GF-D8 (cell line): ENCODE measurements around the gene ANK3.

Experiments used
- DNase-seq: peaks from one replicate; lab custom pipeline; 2025; lab: John Stamatoyannopoulos, UW

ANK3 gene

DNA sequence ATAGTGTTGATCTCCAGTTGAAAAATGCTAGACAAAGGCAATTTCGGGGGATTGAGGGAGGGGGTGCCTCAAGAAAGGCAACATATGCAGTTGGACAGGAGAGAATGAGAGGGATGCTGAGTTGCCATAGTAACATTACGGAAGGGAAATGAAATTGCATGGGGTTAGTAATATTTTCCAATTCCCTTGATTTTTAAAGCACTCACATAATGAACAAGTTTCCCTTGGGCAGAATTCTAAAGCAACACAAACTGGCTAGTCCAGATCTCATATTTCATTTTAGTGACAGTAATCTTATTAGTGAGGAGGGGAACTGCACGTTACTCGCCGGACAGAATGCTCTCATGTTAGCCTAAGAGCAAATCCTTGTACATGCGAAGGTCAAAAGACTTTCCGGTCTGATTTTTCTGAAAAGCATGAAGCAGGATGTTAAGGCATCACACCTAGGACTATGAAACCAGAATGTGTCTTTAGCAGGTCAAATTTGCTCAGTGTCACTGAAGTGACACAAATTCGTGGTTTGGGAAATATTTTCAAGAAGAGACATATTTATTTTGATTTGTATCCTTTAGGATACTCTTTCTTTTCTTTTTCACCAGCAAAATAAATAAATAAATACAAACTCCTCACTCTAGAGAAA is 165.5 kb downstream of the ANK3 start:
- no peak for DNase-seq

GRCh38 chr10:60222047-60222446 is 167.6 kb downstream of the ANK3 start:
- no peak for DNase-seq

- no peak for DNase-seq
Observed at GRCh38 chr10:60212195-60212594, 177.5 kb downstream of the ANK3 start.

- DNase-seq = no peak
Observed at GRCh38 chr10:60209874-60210570, 179.7 kb downstream of the ANK3 start.

- DNase-seq = no peak
Observed at GRCh38 chr10:60208676-60209269, 180.9 kb downstream of the ANK3 start.

GRCh38 chr10:60207894-60208293 is 181.8 kb downstream of the ANK3 start:
- DNase-seq = no peak

- no peak for DNase-seq
Observed at GRCh38 chr10:60206735-60207134, 182.9 kb downstream of the ANK3 start.

- no peak for DNase-seq
Observed at GRCh38 chr10:60205741-60206140, 183.9 kb downstream of the ANK3 start.

DNA sequence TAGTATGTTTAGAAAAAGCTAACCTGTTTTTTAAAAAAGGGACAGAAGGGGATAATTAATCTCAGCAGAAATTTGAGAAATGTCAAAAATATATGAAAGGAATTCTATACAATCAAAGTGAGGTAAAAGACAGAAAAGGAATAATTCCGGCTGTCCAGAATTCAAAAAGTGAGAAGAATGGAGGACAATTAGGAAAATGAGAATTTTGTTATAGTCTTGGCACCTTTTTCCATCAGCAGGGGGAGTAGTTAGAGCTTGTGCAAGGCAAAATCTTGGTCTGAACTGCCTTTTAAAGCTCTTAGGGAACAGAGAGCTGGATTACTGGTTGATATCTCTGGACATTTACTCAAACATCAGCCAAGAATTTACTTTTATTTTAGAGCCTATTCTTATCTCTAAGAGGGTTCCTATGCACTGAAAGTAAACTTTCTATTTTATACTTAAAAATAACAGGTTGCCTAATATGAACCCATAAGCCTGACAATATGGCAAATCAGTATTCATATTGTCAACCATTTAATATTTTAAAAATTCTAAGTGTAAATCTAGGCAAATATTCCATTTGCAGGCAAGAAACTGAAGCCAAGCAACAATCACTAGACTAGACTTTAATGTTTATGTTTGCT is 185.6 kb downstream of the ANK3 start:
- DNase-seq = no peak

GRCh38 chr10:60200682-60201053 is 189.0 kb downstream of the ANK3 start:
- no peak for DNase-seq

- no peak for DNase-seq
Observed at GRCh38 chr10:60200012-60200681, 189.5 kb downstream of the ANK3 start.

DNA sequence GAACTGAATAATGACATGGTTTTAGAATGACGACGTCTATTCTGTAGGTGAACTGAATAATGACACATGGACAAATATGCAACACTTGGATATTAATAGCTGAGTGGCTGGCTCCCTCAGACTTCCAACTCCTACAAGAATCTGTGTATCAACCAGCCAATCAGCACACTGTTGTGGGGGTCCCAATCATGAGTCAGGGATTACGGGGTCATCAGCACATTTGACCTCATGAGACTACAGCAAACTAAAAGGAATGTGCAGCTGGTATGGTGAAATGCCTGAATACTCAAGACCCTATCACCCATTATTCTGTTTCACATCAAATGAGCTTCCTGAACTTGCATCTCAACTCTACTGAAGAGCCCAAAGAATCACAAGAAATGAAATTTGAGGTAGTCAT is 192.5 kb downstream of the ANK3 start:
- DNase-seq = no peak

GRCh38 chr10:60194421-60194820 is 195.3 kb downstream of the ANK3 start:
- no peak for DNase-seq

- DNase-seq = no peak
Observed at GRCh38 chr10:60192946-60193345, 196.7 kb downstream of the ANK3 start.

- no peak for DNase-seq
Observed at GRCh38 chr10:60189861-60190475, 199.7 kb downstream of the ANK3 start.

DNA sequence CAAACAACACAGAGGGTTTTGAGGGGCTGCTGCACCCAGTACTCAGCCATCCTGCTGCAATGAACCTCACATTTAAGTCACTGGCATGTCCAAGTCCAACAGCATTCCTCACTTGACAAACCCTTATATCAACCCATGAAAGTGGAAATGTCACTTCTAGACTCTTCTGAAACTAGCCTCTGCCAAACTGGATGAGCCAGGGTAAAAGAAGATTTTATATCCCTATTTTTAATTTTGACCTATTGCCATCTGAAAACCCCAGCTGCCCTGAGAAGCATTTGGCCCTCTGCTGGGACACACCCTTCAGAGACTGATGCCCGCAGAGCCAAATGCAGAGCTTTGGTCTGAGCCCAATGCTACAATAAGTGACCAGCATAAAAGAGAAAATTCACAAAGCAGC is 201.1 kb downstream of the ANK3 start:
- DNase-seq = no peak

DNA sequence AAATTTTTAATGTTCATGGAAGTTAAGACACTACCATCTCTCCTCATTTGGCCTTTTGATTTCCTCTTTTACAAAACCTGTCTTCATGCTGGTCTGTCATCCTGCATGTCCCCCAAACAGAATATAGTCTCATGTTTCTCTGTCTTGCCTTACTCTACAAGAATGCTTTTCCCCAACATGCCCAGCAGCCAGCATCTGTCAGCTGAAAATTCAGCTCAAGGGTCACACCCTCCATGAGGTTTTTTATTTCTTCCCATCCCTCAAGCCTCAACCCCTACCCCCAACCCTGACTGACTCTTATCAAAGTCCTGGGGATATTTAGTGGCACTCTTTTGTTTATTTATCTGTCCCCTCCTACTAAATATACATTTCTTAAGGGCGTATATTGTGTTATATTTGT is 202.0 kb downstream of the ANK3 start:
- DNase-seq = no peak

DNA sequence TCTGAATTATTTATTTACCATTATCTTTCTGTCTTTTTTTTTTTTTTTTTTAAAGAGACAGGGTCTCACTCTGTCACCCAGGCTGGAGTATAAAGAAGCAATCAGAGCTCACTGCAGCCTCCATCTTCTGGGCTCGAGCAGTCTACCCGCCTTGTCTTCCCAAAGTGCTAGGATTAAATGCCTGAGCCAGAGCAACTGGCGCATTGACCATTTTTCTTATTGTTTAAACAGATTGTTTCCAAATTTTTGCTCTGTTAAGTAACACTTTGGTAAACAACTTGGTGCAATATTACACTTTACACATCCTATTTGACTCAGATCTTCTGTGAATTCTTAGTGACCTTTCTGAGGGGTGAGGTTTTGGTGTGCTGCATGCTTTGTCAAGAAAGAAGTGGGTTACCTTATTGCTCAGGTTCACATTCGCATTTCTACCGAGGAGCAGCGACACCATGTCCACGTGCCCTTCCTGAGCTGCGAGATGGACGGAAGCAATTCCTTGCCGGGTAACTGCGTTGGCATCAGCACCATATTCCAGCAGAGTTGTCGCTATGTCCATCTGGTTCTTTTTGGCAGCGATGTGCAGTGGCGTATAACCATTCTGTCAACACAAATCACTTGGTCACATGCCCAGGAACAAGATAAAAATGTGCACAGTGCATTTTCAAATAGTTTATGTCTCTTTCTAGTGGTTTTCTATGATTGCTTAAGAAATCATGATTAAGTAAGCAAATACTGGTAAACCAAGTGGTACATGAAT is 203.2 kb downstream of the ANK3 start:
- no peak for DNase-seq

- DNase-seq = no peak
Observed at GRCh38 chr10:60185421-60185820, 204.3 kb downstream of the ANK3 start.

- no peak for DNase-seq
Observed at GRCh38 chr10:60182691-60183090, 207.0 kb downstream of the ANK3 start.

GRCh38 chr10:60176925-60177324 is 212.8 kb downstream of the ANK3 start:
- no peak for DNase-seq
